GM18499 (cell line): Measurements from ENCODE around the gene CIB4.

Experiments
- ATAC-seq: cut with Tn5 transposase; IDR thresholded peaks from one replicate; pipeline ENCODE4 v1.9.1; 2021; ENCODE audit warnings: moderate number of reproducible peaks; ENCODE audit not compliant: insufficient read depth, unreplicated experiment

CIB4 gene

DNA sequence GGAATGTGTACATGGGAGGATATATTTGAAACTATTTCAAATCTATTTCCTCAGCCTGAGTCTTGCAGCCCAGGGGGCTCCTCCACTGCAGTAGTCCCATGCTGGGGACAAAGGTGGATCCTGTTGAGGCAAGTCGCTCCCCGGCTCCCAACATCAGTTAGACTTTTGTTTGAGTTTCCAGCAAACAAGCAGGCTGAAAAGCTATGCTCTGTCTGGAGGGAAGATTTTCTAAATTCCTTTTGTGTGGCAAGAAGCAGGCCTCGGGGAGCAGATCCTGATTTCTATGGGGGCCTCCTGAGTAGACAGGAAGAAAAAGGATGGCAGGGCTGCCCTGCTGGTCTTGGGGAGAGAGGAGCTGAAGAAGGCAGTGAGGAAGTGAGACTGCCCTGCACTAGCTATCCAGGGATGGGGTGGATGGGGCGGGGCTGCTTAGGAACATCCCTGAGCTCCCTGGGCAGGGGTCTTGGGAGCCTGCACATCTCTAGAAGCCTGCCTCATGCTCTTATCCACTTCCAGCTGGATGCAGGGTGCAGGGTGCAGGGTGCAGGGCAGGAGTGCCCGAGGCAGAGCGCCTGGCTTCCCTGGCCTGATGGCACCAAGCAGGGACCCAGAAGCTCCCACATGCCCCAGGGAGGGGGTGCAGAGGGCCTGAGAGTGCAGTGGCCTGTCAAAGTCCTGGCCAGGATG, 6.0 kb upstream of the CIB4 start:
- no peak for ATAC-seq

DNA sequence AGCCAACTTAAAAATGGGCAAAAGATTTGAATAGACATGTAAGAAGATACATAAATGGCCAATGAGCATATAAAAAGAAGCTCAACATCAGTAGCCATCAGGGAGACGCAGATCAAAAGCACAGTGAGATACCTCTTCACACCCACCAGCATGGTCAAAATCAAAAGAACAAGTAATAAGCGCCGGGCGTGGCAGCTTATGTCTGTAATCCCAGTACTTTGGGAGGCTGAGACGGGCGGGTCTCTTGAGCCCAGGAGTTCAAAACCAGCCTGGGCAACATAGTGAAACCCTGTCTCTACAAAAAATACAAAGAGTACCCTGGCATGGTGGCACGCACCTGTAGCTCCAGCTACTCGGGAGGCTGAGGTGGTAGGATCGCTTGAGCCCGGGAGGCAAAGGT, 4.6 kb upstream of the CIB4 start:
- ATAC-seq: no peak

DNA sequence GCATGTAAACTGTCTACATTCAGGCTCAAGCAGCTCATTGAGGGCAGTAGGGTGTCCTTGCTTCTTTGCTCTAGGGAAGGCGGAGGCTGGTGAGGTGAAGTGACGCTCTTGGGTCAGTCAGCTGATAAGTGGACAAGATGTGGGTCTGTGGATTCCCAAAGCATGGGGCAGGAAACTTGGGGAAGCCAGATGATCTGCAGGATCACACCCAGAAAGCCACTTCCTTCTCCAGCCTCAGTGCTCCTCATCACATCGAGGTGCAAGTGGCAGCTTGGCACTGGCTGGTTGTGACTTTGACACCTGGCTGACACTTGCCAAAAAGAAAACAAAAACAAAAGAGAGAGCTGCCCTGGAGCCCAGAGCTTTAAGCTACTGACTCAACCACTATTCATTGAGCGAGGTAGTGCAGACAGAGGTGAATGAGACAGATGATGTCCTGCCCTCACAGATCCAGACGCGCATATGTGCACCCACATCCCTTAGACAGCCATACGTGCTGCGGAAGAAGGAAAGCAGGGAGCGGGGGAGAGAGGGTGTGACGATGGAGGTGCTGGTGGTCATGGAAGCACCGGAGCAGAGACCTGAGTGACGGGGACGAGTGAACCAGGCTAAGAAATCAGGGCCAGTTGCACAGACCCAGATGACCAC, 3.1 kb upstream of the CIB4 start:
- no peak for ATAC-seq

DNA sequence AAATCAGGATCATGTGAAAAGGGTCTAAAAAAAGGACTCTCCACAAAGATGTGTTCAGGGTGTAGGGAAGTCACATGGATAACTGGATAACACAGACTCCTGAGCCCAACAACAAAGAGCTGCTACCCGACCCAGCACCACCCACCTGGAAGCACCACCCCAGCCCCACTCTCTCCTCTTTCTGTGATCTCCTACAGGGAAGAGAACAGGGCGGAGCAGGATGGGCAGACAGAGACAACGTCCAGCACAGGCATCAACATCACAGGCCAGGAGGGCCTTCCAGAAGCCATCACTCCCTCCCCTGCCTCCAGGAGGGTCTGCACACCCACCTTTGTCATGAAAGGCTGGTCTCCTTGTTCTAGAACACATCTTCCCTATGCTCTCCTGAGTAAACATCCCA, 1.3 kb upstream of the CIB4 start:
- no peak for ATAC-seq

DNA sequence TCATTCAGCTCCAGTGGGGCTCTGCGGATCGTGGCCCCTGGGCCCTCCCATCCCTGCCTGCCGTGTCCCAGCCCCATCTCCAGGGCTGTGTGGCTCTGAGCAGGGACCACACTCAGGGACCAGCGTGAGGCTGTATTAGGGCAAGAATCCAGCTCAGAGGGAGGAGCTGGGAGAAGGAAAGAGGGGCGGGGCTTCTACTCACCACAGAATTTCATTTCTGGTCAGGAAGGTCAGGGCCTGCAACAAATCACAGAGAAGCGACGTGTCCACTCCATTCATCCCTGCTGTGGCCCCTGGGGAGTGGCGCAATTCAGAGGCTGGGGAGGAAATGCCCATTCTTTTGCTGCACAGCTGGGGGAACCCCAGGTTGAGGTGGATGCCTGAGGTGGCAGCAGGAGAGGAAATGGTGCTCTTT, 828 bp downstream of the CIB4 start:
- ATAC-seq: no peak

DNA sequence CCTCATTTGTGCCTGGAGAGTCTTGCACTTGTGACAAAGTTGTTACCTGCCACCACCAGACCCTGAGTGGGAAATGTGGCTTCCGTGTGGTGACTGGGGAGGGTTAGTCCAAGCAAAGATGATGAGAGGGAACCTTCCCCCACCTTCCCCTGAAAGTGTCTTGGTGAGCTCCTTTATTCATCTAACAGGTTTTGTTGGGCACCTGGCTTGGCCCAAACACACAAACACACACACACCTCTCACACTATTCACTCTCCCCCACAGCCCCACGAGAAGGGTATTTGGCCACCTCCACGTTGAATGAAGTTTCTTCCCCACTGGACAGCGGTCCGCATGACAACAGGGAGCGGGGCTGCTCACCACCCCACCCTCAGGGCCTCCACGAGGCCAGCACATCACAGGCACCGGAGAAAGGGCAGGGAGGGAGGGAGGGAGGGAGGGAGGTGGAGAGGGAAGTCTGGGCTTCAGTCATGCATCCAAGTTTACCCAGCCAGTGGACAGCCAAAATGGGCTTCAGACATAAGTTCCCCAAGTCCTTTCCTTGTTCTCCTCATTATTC, 1.4 kb downstream of the CIB4 start:
- no peak for ATAC-seq

DNA sequence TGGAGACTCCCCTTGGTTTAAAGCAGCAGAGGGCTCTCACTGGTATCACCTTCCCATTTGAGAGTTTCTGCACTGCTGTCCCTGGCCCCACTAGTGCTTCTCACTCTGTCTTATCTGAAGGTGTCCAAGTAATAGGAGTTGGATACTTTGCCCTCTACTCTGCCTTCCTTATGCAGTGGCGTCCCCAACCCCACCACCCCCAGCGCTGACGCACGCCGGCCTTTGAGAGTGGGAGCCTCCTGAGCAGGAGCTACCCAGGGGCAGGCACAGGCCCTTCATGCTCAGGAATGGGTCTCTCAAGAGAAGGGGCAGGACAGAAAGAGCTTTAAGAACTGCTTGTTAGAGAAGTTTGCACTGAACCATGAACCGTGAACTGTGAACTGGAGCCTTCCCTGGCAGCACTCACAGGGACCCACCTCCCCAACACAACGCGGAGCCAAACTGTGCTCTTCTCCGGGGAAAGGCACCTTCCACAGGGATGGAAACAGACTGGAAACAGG, 3.3 kb downstream of the CIB4 start:
- no peak for ATAC-seq

DNA sequence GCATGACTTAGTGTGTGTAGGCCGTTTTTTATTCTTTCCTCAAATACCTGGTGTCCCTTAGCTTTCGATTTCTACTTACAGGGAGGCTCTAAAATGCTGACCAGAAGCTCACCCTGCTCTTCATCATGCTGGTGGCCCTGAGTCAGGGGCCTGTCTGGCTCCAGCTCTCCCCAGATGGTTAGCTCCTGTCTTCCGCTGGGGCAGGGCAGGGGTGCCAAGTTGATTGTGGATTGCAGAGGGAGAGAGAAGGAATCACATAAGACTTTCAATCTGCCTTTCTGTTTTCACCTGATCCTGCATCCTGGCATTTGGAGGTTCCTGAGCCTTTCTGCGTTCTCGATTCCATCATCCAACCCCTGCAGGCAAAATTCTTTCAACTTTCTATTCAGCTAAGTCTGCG, 4.2 kb downstream of the CIB4 start:
- no peak for ATAC-seq

DNA sequence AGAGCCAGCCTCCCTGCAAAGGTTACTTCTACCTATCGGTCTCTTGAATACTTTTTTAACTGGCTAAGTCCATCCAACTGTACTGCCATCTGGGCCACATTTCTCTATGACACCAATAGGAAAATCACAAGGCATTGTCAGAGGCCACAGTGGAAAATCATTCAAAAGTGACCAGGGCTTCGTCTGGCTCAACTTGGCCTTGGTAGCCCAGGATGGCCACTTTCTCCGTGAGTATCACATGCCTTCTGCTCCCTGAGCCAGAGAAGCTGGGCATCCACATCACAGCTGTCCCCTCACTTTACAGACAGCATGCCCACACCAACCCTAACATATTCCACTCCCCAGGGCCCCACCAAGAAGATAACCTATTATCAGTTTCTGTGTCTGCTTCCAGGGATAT, 5.8 kb downstream of the CIB4 start:
- ATAC-seq: no peak

DNA sequence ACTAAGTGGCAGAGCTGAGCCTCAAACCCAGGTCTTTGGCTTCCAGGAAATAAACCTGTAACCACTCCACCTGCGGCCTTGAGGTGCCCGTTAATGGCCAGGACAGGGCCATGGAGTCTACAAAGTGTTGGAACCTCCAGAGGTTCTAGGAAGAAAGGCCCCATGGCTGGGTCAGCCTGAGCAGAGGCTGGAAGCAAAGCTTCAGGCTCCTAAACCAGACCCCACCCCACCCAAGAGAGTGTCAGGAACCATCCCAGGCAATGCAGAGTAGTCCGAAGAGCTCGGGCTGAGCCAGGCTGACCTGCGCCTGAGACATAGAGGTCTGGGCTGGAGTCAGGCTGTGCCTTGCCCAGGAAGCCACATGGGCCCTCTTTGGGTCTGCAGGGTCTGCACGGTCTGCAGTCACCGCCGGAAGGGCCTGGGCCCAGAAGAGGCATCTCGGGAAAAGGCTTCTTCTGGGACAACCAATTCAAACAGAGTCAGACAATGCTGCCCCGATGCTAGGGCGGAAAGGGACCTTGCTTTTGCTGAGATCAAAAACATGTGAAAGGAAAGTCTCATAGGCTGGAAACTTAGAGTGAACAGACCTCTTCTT, 6.4 kb downstream of the CIB4 start:
- no peak for ATAC-seq

DNA sequence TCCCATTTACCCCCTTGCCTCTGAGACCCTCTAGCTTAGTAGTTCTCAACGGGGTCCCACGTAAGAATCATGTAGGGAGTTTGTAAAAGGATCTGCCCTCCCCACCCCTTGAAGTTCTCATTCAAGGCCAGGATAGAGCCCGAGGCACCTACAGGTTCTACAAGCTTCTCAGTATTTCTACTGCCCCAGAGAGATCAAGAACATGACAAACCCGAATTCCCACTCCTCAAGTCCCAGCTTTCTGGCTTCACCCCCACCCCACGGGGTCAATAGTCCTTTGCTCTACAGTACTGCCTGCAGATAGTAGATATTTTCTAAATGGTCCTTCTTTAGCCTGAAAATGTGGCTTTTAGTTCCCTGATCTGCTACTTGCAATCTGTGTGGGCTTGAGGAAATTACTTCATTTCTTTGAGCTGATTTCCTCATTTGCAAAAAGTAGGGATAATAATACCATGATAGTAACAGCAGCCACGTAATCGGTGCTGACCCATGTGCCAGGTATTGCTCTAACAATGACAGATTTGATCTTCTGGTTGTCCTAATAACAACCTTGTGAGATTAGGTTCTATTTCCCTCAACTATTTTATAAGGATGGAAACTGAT, 7.1 kb downstream of the CIB4 start:
- no peak for ATAC-seq

DNA sequence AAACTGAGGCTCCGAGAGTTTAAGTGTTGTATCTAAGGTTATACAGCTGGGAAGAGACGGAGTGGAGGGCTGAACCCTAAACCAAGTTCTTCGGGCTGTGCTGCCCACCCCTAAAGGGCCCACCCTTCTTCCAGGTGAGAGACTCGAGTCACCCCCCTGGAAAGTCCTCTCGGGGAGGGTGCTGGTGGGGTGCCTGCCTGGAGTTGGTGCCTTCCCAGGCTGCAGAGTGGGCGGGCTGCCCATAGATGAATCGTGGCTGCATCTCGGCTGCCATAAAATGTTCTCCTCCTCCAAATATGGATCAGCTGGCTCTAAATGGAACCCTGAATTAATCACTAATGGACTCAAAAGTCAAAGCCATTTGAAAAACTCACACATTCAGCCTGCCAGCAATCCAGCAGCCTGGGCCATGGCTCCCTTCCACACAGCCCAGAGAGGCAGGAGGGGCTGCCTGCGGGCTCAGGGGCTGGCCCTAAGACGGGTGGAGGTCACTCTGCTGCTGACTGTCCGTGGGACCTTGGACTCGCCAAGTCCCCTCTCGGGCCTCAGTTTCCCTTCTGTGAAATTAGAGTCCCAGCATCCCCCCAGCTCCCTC, 7.7 kb downstream of the CIB4 start:
- ATAC-seq: no peak

DNA sequence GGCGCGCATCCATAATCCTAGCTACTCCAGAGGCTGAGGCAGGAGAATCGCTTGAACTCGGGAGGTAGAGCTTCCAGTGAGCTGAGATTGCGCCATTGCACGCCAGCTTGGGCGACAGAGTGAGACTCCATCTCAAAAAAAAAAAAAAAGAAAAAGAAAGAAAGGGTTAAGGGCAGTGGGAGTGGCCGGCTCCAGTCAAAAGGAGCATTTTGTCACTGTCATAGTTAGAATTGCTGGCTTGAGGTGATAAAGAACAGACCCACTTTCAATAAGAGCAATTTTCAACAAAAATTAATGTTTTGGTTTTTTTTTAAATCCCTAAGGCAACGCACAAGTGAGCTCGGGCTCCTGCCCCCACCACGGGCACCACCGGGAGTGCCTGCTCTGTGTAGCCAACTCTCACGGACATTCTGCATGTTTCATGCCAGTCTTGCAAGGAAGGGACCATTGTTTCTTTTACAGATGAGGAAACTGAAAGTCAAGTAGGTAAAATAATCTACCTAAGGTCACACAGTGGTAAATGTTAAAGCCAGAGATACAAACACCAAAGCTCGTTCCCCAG, 8.5 kb downstream of the CIB4 start:
- ATAC-seq: no peak

DNA sequence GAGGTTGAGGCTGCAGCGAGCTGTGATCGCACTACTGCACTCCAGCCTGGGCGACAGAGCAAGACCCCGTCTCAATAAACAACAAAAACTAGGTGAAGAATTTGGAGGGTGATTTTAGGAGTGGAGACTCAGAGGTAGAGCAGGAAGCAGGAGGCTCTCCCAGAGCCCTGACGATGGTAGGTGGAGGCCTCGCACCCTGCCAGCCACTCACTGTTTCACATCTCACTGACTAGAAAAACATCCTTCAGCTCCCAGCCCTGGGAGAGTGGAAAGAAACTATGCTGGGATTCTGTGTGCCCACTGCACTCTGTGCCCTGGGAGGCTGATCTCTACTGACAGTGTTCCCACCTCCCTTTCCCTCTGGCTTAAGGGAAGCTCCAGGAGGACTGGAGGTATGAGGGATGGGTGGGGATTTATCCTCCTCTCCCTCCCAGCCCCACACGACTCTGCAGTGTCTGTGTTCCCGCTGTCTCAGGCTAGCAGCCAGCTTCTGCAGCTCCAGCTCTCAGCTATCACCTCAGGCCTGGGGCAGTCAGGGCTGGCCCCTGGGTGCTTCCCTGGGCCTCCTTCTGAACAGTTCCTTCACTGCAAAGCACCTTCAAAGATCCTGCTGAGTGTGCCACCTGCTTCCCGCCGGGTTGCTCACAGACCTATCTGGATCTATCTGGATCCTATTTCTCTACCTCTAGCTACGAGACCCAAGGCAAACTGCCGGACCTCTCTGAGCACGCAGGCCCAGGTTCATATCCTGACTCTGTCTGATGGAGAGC, 9.6 kb downstream of the CIB4 start:
- ATAC-seq: no peak

DNA sequence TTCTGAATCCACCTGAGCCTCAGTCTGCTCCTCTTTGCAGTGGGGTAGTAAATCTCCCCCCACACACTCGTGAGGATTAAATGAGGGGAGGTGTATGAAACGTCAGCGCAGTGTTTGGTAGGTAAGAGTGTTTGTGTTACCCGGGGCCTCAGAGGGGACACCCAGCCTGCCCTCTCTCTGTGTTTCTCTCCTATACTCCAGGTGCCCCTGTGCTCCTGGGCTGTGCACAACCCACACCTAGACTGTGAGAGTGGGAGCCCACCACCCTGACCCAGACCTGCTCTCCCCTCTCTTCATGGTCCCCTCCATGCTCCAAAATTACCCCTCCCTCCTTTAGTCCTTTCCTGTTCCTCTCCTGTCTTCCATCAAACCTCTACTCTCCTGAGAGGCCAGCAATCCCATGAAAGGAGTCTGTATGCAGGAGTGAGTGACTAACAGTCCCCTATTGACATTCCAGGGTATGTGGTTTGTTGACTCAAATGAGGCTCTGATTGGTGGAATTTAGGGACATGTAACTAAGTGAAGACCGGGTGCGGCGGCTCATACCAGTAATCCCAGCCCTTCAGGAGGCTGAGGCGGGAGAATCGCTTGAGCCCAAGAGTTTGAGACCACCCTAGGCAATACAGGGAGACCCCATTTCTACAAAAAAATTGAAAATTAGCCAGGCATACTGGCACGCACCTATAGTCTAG, 10.4 kb downstream of the CIB4 start:
- ATAC-seq: no peak

DNA sequence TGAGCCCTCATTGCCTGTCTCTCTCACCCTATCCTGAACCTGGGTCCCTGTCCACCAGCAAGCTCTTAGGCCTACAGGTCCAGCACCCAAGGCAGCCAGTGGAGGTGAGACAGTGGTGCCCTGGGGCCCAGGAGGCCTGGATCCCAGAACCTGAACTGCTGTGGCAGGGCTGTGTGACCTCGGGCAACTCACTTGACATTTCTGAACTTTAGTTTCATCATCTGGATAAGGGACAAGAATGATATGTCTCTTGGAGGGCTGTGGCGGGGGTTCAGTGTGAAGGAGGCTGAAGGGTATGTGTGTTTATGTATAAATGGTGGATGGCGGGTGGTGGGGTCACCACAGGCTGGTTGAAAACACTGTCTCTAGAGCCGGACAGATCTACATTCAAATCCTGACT, 10.9 kb downstream of the CIB4 start:
- ATAC-seq: no peak

DNA sequence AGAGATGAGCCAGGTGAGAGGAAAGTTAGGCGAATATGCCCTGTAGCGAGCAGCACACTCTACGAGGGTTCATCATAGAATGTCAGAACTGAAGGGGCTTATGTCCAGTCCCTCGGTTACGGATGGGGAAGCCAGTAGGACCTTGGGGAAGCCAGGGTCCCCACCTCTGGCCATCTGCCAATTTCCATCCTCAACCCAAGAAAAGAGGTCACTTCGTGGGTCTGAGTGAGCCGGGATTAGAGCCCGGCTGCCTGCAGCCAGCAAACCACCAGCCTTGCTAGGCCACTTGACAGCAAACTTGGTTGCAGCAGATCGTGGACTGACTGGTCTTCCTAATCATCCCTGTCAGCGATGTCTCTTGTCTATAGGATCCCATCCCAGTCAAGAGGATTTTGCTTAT, 11.4 kb downstream of the CIB4 start:
- ATAC-seq: no peak

DNA sequence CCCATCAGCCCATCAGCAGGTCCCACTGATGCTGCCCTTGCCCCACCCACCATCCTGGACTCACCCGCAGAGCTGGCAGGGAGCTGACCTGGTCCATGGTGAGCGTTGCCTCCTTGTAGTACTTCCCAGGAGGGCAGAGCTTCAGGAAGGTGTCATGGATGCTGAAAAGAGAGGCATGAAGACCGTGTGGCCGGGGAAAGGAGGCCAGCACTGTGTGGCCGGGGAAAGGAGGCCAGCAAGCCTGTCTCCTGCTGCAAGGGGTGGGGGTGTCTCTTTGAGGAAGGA, 11.9 kb downstream of the CIB4 start:
- no peak for ATAC-seq
